Measurements from ENCODE around the gene MKI67.

- no peak for TF ChIP-seq POLR2A (IDR thresholded peaks at IDR 0.05)
- no peak for TF ChIP-seq CTCF (IDR thresholded peaks at IDR 0.05)
Measured at GRCh38 chr10:128149267-128150014, 23.2 kb upstream of the MKI67 start.

Measured in lower leg skin (tissue), 3 donors.